OCI-LY7 (cell line): ENCODE data around the gene MTFMT. TPM values are rescaled to one million over a fixed set of nuclear protein-coding genes. Genes with fewer than 3 reads are reported as not detected.

ENCODE experiments used
- BruUV-seq: library from RNA; stranded (reverse); fragments of 400-500 nt; replicated peaks from 2 replicates; lab custom pipeline; 2021; lab: Mats Ljungman, UMichigan
- CTCF ChIA-PET: fragments of 300-600 bp; sonication (Branson Sonifier 250); formaldehyde crosslinking; loops from one replicate; lab custom pipeline; 2022; ENCODE audit warnings: antibody characterized with exemption; ENCODE audit not compliant: unreplicated experiment; lab: Charles Lee
- POLR2A ChIA-PET: fragments of 300-600 bp; sonication (Branson Sonifier 250); formaldehyde crosslinking; loops from one replicate; lab custom pipeline; 2022; ENCODE audit warnings: antibody characterized with exemption; lab: Charles Lee
- DNase-seq: peaks from one replicate; pipeline ENCODE4 v3.0.0-alpha.2; 2015; ENCODE audit warnings: low spot score
- H2AFZ ChIP-seq: fragments of 200-600 bp; sonication (generic), shearing (Covaris generic); 2 replicates; pipeline ENCODE4 v1.6.1; 2014; ENCODE audit warnings: mild to moderate bottlenecking, antibody characterized with exemption, low read length, moderate library complexity
- H3K27ac ChIP-seq: fragments of 200-600 bp; sonication (generic); 2 replicates; pipeline ENCODE4 v1.5.1; 2014; ENCODE audit warnings: mixed run types, low read depth, mild to moderate bottlenecking, moderate library complexity, low read length, inconsistent platforms; ENCODE audit not compliant: poor library complexity, severe bottlenecking
- H3K36me3 ChIP-seq: fragments of 200-600 bp; sonication (generic); 2 replicates; pipeline ENCODE4 v1.6.1; 2014; ENCODE audit warnings: mild to moderate bottlenecking, antibody characterized with exemption, low read length, moderate library complexity, mixed read lengths; ENCODE audit not compliant: insufficient read depth
- H3K4me1 ChIP-seq: fragments of 200-600 bp; sonication (generic); 2 replicates; pipeline ENCODE4 v1.5.1; 2014; ENCODE audit warnings: mild to moderate bottlenecking, low read length; ENCODE audit not compliant: insufficient read depth, poor library complexity, severe bottlenecking
- H3K4me2 ChIP-seq: fragments of 200-600 bp; sonication (generic); 2 replicates; pipeline ENCODE4 v1.6.1; 2014; ENCODE audit warnings: mild to moderate bottlenecking, low read length
- H3K4me3 ChIP-seq: fragments of 200-600 bp; sonication (generic); 2 replicates; pipeline ENCODE4 v1.5.1; 2014; ENCODE audit warnings: mild to moderate bottlenecking, low read depth, low read length; ENCODE audit not compliant: poor library complexity, severe bottlenecking
- H3K79me2 ChIP-seq: fragments of 200-600 bp; sonication (generic); 2 replicates; pipeline ENCODE4 v1.6.1; 2016; ENCODE audit warnings: low read depth, mild to moderate bottlenecking, low read length, moderate library complexity, mixed read lengths; ENCODE audit not compliant: insufficient read depth
- H3K9me2 ChIP-seq: fragments of 200-600 bp; sonication (generic); 2 replicates; pipeline ENCODE4 v1.6.1; 2016; ENCODE audit warnings: mild to moderate bottlenecking, low read length, mixed read lengths; ENCODE audit not compliant: insufficient read depth
- H3K9me3 ChIP-seq: fragments of 200-600 bp; sonication (generic); 2 replicates; pipeline ENCODE4 v1.6.1; 2014; ENCODE audit warnings: mild to moderate bottlenecking, mixed run types, low read length, mixed read lengths
- H4K20me1 ChIP-seq: fragments of 200-600 bp; sonication (generic); 2 replicates; pipeline ENCODE4 v1.6.1; 2014; ENCODE audit warnings: mild to moderate bottlenecking, antibody characterized with exemption, low read length, moderate library complexity, mixed read lengths; ENCODE audit not compliant: insufficient read depth
- EZH2phosphoT487 ChIP-seq: fragments of 200-600 bp; sonication (generic); IDR thresholded peaks from 2 replicates; pipeline ENCODE4 v1.6.1; 2018; ENCODE audit warnings: low read depth, borderline replicate concordance, mild to moderate bottlenecking, mixed run types, antibody characterized with exemption, low read length, moderate library complexity, mixed read lengths
- intact Hi-C: fragments of 100-400 bp; cut with micrococcal nuclease; formaldehyde crosslinking; loops from one replicate; pipeline ENCODE4 v1.10.0; 2022; ENCODE audit not compliant: unreplicated experiment
- total RNA-seq, 2 experiments: library from RNA; depleted of rRNA in 1 of 2; stranded (reverse); fragments of >200 nt in 1 of 2; shearing (Covaris generic) in 1 of 2; gene quantifications; 2 replicates each; pipeline ENCODE4 v1.2.3, GENCODE V29; 2014 to 2022
- TF ChIP-seq, protein P1 (sequence below): fragments of 200-600 bp; sonication (generic); conservative IDR thresholded peaks from 2 replicates; pipeline ENCODE4 v1.5.1; 2014; ENCODE audit warnings: mild to moderate bottlenecking, antibody characterized with exemption, low read length, moderate library complexity, mixed read lengths

MTFMT gene
- total RNA-seq, 2 experiments from 2014 or later: 9.7 to 19.0 TPM

DNA sequence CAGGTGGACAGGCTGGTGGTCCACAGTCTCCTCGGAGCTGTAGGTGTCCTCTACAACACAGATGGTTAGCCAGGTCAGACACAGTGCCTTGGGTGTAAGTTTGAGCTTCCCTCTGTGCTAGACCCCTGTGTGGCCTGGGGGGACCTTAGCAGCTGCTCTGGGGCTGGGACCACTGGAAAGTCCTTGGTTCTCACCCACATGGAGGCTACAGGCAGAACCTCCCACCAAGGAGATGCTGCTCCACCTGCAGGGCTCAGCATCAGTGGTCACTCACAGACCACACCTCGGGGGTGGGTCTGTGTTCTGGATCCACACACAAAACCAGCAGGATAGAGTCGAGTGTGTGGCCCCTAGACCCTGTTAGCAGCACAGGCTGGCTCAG, 29.9 kb upstream of the MTFMT start:
- H3K27ac ChIP-seq: no peak overlapping the region
- intact Hi-C loops: no loop called here
- no peaks in the 10 kb centered on the region for H3K9me2 ChIP-seq
- no peaks in the 10 kb centered on the region for H3K36me3 ChIP-seq
- no peak overlapping the region for H3K4me3 ChIP-seq
- H2AFZ ChIP-seq: no peak overlapping the region
- H3K9me3 ChIP-seq: no peaks in the 10 kb centered on the region
- no peak for TF ChIP-seq EZH2phosphoT487
- TF ChIP-seq, protein P1, sequence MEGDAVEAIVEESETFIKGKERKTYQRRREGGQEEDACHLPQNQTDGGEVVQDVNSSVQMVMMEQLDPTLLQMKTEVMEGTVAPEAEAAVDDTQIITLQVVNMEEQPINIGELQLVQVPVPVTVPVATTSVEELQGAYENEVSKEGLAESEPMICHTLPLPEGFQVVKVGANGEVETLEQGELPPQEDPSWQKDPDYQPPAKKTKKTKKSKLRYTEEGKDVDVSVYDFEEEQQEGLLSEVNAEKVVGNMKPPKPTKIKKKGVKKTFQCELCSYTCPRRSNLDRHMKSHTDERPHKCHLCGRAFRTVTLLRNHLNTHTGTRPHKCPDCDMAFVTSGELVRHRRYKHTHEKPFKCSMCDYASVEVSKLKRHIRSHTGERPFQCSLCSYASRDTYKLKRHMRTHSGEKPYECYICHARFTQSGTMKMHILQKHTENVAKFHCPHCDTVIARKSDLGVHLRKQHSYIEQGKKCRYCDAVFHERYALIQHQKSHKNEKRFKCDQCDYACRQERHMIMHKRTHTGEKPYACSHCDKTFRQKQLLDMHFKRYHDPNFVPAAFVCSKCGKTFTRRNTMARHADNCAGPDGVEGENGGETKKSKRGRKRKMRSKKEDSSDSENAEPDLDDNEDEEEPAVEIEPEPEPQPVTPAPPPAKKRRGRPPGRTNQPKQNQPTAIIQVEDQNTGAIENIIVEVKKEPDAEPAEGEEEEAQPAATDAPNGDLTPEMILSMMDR: no peak
- no TSS peak for BruUV-seq
- no peaks in the 10 kb centered on the region for H3K79me2 ChIP-seq
- H3K4me1 ChIP-seq: no peaks in the 10 kb centered on the region
- CTCF ChIA-PET: no interaction called here
- POLR2A ChIA-PET: interaction anchor here (0.6 to 0.8 kb wide), 2 partner anchors 20 to 871 kb away, joined by 3 read pairs; no protein-coding TSS in a partner anchor
- H4K20me1 ChIP-seq: no peaks in the 10 kb centered on the region
- no peak for DNase-seq
- no peak overlapping the region for H3K4me2 ChIP-seq

DNA sequence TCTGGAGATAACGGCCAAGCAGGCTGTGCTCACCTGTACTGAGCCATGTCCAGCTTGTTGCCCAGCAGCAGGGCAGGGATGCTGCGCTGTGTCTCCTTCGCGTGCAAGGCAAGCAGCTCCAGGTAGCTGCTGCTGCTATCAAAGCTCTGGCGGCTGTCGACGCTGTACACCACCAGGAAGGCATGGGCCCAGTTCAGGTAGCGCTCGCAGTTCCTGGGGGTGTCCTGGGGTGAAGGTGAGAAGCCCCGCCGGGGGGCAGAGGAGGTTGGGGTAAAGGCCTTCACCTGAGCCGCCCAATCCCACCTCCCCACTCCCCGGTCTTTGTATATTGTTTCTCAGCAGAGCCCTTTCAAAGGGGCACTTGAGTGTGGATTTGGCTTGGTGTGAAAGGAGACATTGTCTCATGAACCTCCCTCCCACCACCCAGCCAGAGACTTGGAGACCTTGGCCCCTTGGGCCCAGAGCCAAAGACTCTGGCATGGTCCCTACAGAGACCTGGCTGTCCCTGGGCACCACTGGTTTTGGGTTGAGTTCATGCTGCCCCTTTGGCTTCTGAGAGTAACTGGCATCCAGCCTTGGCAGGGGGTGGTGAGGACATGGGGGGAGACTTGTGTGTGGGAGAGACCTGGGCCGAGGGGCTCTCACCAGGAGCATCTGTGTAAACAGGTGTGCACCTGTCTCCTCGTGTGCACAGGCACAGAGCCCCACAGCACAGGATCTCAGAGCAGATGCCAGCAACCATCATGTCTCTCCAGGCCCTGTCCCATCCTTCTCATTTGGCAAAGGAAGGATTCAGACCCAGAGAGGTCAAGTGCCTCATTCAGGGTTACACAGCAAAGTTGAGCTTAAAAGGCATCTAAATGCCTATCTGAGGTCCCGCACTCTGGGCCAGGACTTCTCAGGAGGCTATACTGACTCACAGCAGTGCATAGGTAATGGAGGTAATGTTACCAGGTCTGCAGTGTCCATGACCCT, 29.2 kb upstream of the MTFMT start:
- no peak overlapping the region for H3K4me3 ChIP-seq
- no peak overlapping the region for H3K27ac ChIP-seq
- H3K79me2 ChIP-seq: no peaks in the 10 kb centered on the region
- no peaks in the 10 kb centered on the region for H3K4me1 ChIP-seq
- TF ChIP-seq, protein P1: no peak
- TF ChIP-seq EZH2phosphoT487: no peak
- H3K9me3 ChIP-seq: no peaks in the 10 kb centered on the region
- no TSS peak for BruUV-seq
- H3K4me2 ChIP-seq: no peak overlapping the region
- POLR2A ChIA-PET: interaction anchor here (0.8 kb wide), 1 partner anchor 20 kb away, joined by 3 read pairs; no protein-coding TSS in a partner anchor
- H3K9me2 ChIP-seq: no peaks in the 10 kb centered on the region
- no peaks in the 10 kb centered on the region for H3K36me3 ChIP-seq
- no peaks in the 10 kb centered on the region for H4K20me1 ChIP-seq
- CTCF ChIA-PET: no interaction called here
- H2AFZ ChIP-seq: no peak overlapping the region
- intact Hi-C loops: no loop called here
- DNase-seq: no peak

DNA sequence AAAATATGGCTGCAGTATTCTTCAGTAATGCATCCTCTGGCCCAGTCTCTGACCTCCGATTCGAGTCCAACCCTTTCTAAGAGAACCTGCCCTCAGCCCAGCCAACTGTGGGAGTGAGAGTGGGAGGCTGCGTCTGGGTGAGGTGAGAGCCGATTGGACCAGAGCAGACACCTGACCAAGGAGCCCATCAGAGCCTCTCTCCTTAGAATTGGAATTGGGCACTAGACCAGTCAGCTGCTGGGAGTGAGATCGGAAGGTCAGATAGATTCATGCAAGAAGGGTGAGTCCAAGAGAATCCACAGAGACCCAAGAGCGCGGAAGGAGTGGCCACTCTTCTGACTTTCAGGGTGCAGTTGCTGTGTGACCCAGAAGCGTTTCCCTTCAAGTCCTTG, 28.1 kb upstream of the MTFMT start:
- CTCF ChIA-PET: no interaction called here
- H4K20me1 ChIP-seq: no peaks in the 10 kb centered on the region
- H3K4me3 ChIP-seq: no peak overlapping the region
- no TSS peak for BruUV-seq
- H3K79me2 ChIP-seq: no peaks in the 10 kb centered on the region
- no peak overlapping the region for H3K4me2 ChIP-seq
- peaks cover 4% of the 10 kb centered on the region for H3K4me1 ChIP-seq
- intact Hi-C loops: no loop called here
- no peak for DNase-seq
- no peaks in the 10 kb centered on the region for H3K9me2 ChIP-seq
- H3K27ac ChIP-seq: no peak overlapping the region
- POLR2A ChIA-PET: no interaction called here
- TF ChIP-seq, protein P1: no peak
- no peak for TF ChIP-seq EZH2phosphoT487
- no peaks in the 10 kb centered on the region for H3K36me3 ChIP-seq
- H2AFZ ChIP-seq: no peak overlapping the region
- H3K9me3 ChIP-seq: no peaks in the 10 kb centered on the region
